ENCODE data around the gene PEX7. TPM values are rescaled to one million over a fixed set of nuclear protein-coding genes. Genes with fewer than 3 reads are reported as not detected.

PEX7 gene
- total RNA-seq, 1 experiment from 2014 or later = 9.9 TPM

DNA sequence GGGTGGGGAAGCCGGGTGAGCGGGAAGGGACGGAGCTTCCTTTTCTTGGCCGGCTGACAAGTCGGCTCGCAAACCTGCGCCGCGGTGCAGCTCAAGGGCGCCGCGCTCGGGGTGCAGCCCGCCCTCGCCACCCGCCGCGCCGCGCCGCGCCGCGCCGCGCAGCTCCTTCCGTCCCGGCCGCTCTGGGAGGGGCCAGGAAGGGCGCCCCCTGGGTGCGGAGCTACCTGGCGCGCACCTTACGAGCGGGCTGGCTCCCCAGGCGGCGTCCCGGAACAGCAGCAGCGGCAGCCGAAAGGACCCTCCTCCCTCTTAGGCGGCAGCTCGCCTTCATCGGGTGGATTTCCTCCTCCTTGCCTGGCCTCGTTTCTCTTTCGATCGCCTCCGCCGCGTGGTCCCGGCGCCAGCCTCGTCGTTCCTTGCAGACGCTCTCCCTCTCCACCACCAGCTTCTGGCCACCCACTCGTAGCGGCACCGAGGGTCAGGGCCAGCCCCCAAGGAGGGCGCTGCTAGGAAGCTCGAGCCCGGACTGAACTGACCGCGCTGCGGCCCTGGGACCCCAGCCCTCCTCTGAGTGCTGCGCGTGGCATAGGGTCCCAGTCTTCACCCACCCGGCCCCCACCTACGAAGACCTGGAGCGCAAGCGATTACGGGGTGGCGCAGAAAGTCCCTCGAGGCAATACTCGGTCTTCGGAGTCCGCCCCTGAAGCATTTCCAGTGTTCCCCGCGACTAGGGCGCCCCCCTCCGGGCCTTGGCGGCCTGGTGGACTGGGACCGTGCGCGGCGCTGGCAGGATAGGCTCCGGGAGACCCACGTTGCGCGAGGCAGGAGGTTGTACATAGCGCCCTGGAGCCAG is 29.8 kb upstream of the PEX7 start, which contains the start of gene MAP3K5:
Gene MAP3K5 (minus strand): TSS at position 68 of the 853 bp plus-strand sequence. CDS start 320 bp downstream, outside the sequence.
- no TSS peak for BruUV-seq (replicated peaks)
- Histone ChIP-seq H4K20me1 (ENCODE audit: low read length) (no peaks in the 10 kb centered on the region), H3K27ac (ENCODE audit: low read length) (peak within 1 kb of the TSS; percentile 79), H3K79me2 (ENCODE audit: low read length) (peaks cover 25% of the 10 kb centered on the region), H3K4me3 (ENCODE audit: low read length) (peak within 1 kb of the TSS; percentile 81), H3K4me2 (ENCODE audit: low read length) (peak within 1 kb of the TSS; percentile 98), H3F3A (ENCODE audit: low read length, unreplicated experiment) (no peaks in the 10 kb centered on the region), H3K27me3 (ENCODE audit: low read length) (no peaks in the 10 kb centered on the region), H3K9ac (ENCODE audit: low read length) (peak within 1 kb of the TSS; percentile 88), H3K4me1 (ENCODE audit: insufficient read depth, low read length) (peaks cover 22% of the 10 kb centered on the region), H3K36me3 (ENCODE audit: low read depth, low read length) (no peaks in the 10 kb centered on the region), H3K9me3 (ENCODE audit: low read length) (no peaks in the 10 kb centered on the region), H3K9me2 (replicated peaks; ENCODE audit: low read length) (no peaks in the 10 kb centered on the region), H2AFZ (ENCODE audit: low read length) (peak within 1 kb of the TSS; percentile 96)
- ATAC-seq (peak; percentile 73), DNase-seq (peak; percentile 81)
- intact Hi-C loops (cut with micrococcal nuclease) = loop anchor here (1.0 to 5.0 kb wide), 3 partner anchors 125 to 209 kb away; no protein-coding TSS in a partner anchor
- TF ChIP-seq, protein P1, sequence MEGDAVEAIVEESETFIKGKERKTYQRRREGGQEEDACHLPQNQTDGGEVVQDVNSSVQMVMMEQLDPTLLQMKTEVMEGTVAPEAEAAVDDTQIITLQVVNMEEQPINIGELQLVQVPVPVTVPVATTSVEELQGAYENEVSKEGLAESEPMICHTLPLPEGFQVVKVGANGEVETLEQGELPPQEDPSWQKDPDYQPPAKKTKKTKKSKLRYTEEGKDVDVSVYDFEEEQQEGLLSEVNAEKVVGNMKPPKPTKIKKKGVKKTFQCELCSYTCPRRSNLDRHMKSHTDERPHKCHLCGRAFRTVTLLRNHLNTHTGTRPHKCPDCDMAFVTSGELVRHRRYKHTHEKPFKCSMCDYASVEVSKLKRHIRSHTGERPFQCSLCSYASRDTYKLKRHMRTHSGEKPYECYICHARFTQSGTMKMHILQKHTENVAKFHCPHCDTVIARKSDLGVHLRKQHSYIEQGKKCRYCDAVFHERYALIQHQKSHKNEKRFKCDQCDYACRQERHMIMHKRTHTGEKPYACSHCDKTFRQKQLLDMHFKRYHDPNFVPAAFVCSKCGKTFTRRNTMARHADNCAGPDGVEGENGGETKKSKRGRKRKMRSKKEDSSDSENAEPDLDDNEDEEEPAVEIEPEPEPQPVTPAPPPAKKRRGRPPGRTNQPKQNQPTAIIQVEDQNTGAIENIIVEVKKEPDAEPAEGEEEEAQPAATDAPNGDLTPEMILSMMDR (conservative IDR thresholded peaks at IDR 0.05; ENCODE audit: low read depth, low read length) = peak; percentile 68
- no peak for TF ChIP-seq EZH2 (IDR thresholded peaks at IDR 0.05; ENCODE audit: low read length, unreplicated experiment)
- ChIA-PET CTCF (interaction anchor here (0.6 to 1.8 kb wide), 19 partner anchors 9 to 542 kb away, joined by 3 to 119 read pairs (median 3); partner anchors contain the start of genes MAP7 and MTFR2), POLR2A (ENCODE audit: unreplicated experiment) (interaction anchor here (0.6 to 1.9 kb wide), 3 partner anchors 148 to 504 kb away, joined by 3 to 23 read pairs (median 3); no protein-coding TSS in a partner anchor)

DNA sequence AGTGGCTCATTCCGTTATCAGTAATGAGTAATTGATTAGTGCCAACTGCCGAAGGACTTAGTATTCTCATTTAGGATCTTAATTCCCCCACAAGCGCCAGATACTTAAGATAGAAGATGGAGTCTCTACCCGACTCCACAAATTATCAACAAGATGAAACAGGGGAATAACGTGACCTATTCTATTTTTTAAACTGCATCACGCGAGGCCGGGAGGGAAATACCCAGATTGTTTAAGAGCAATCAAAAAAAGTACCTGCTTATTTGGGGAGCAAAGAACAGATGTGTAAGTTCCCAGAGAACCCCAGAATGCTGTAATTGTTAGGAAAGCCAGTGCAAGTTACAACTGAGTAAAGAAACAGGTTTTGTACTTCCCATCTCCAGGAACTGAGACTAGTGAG is 29.0 kb upstream of the PEX7 start:
- Histone ChIP-seq H3K36me3 (ENCODE audit: low read depth, low read length) (no peaks in the 10 kb centered on the region), H3K9ac (ENCODE audit: low read length) (peak overlapping the region; percentile 88), H4K20me1 (ENCODE audit: low read length) (no peaks in the 10 kb centered on the region), H3K9me3 (ENCODE audit: low read length) (no peaks in the 10 kb centered on the region), H3F3A (ENCODE audit: low read length, unreplicated experiment) (no peaks in the 10 kb centered on the region), H3K9me2 (replicated peaks; ENCODE audit: low read length) (no peaks in the 10 kb centered on the region), H2AFZ (ENCODE audit: low read length) (peak overlapping the region; percentile 96), H3K4me1 (ENCODE audit: insufficient read depth, low read length) (peaks cover 14% of the 10 kb centered on the region), H3K79me2 (ENCODE audit: low read length) (peaks cover 24% of the 10 kb centered on the region), H3K27ac (ENCODE audit: low read length) (no peak overlapping the region), H3K4me2 (ENCODE audit: low read length) (peak overlapping the region; percentile 98), H3K4me3 (ENCODE audit: low read length) (peak overlapping the region; percentile 81), H3K27me3 (ENCODE audit: low read length) (no peaks in the 10 kb centered on the region)
- DNase-seq (no peak), ATAC-seq (no peak)
- intact Hi-C loops (cut with micrococcal nuclease) = loop anchor here (1.0 to 5.0 kb wide), 3 partner anchors 126 to 210 kb away; no protein-coding TSS in a partner anchor
- POLR2A ChIA-PET (ENCODE audit: unreplicated experiment) = no interaction called here
- no peak for TF ChIP-seq EZH2 (IDR thresholded peaks at IDR 0.05; ENCODE audit: low read length, unreplicated experiment)
- TF ChIP-seq, protein P1 (conservative IDR thresholded peaks at IDR 0.05; ENCODE audit: low read depth, low read length) = no peak
- no peak for TF ChIP-seq EZH2phosphoT487 (IDR thresholded peaks at IDR 0.05; ENCODE audit: borderline replicate concordance, low read length)
- CTCF ChIA-PET = interaction anchor here (1.0 to 1.7 kb wide), 2 partner anchors 149 to 243 kb away, joined by 3 to 119 read pairs; partner anchors contain the start of gene MAP7
- TSS peak; percentile 60 for BruUV-seq (replicated peaks)

All from PC-3 (cell line).